Body of pancreas (tissue), 4 donors: Measurements from ENCODE around the gene PDLIM1.

Source experiments
- POLR2A ChIP-seq, 3 donors: fragments of 450-650 bp; IDR thresholded peaks; one replicate each; pipeline ENCODE4 v1.6.1; 2016; ENCODE audit warnings: antibody characterized with exemption in 3 of 3, mild to moderate bottlenecking in 2 of 3
- TF ChIP-seq, protein P1 (sequence below), 7 experiments: fragments of 450-650 bp in 4 of 7; fragments of 200-600 bp in 3 of 7; sonication (generic) in 3 of 7; IDR thresholded peaks; one replicate each; pipeline ENCODE4 v1.5.1; 2016 to 2019; ENCODE audit warnings: antibody characterized with exemption in 7 of 7

DNA sequence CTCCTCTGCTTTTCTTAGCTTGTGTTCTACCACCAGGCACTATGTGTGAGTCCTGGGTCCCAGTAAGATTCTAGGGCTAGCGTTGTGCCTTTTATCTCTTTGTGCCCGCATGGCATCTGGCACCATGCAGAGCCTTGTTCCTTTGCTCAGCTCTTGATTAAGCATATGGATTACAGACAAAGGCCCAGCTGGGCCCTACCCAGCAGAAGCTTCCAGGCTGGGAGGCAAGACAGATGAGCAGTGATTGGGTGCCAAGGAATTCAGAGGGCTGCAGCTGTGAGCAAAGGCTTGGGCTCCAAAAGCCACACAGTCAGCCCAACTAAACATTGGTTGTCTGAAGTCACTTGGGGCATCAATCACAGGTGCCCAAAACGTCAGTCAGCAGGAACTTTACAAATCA lies 94.8 kb downstream of the PDLIM1 start:
- no peak for TF ChIP-seq POLR2A (IDR thresholded peaks at IDR 0.05)
- TF ChIP-seq, protein P1, sequence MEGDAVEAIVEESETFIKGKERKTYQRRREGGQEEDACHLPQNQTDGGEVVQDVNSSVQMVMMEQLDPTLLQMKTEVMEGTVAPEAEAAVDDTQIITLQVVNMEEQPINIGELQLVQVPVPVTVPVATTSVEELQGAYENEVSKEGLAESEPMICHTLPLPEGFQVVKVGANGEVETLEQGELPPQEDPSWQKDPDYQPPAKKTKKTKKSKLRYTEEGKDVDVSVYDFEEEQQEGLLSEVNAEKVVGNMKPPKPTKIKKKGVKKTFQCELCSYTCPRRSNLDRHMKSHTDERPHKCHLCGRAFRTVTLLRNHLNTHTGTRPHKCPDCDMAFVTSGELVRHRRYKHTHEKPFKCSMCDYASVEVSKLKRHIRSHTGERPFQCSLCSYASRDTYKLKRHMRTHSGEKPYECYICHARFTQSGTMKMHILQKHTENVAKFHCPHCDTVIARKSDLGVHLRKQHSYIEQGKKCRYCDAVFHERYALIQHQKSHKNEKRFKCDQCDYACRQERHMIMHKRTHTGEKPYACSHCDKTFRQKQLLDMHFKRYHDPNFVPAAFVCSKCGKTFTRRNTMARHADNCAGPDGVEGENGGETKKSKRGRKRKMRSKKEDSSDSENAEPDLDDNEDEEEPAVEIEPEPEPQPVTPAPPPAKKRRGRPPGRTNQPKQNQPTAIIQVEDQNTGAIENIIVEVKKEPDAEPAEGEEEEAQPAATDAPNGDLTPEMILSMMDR (IDR thresholded peaks at IDR 0.05) = no peak
